Measurements from ENCODE around the gene DMP1. TPM values are rescaled to one million over a fixed set of nuclear protein-coding genes. Genes with fewer than 3 reads are reported as not detected.

DMP1 gene
- not detected in 2 replicates for polyA plus RNA-seq (2011; rRNA removed)
- not detected in 2 replicates for polyA minus RNA-seq (2011; rRNA and poly(A)+ RNA removed)

GRCh38 chr4:87649980-87650379, at the start of gene DMP1:
TSS of gene DMP1 (plus strand) at chr4:87650280. CDS start at chr4:87656493, 6,213 bp downstream.
- ChIA-PET POLR2A (no interaction called here), CTCF (interaction anchor here (1.0 kb wide), 1 partner anchor 106 kb away, joined by 3 read pairs; no protein-coding TSS in a partner anchor)
- no peak within 1 kb of the TSS for H3K4me3 ChIP-seq (ENCODE audit: low read depth, low read length)
- no peak for TF ChIP-seq CTCF (IDR thresholded peaks at IDR 0.05; ENCODE audit: insufficient read depth, low read depth, low read length)
- no peaks in the 10 kb centered on the region for H3K36me3 ChIP-seq (ENCODE audit: control insufficient read depth, insufficient read depth, low read length)
- no peaks in the 10 kb centered on the region for H3K27me3 ChIP-seq (ENCODE audit: control insufficient read depth, insufficient read depth, low read length)
- no peak for DNase-seq (ENCODE audit: low read depth)

GRCh38 chr4:87601361-87601760, 48.7 kb upstream of the DMP1 start:
- CTCF ChIA-PET, result no interaction called here
- no peak for DNase-seq (ENCODE audit: low read depth)
- no peaks in the 10 kb centered on the region for H3K36me3 ChIP-seq (ENCODE audit: control insufficient read depth, insufficient read depth, low read length)
- POLR2A ChIA-PET, result no interaction called here
- H3K4me3 ChIP-seq (ENCODE audit: low read depth, low read length), result no peak overlapping the region
- H3K27me3 ChIP-seq (ENCODE audit: control insufficient read depth, insufficient read depth, low read length), result no peaks in the 10 kb centered on the region
- no peak for TF ChIP-seq CTCF (IDR thresholded peaks at IDR 0.05; ENCODE audit: insufficient read depth, low read depth, low read length)

GRCh38 chr4:87608229-87608628, 41.9 kb upstream of the DMP1 start, which contains the start of gene DSPP:
TSS of gene DSPP (plus strand) at chr4:87608529. CDS start at chr4:87610909, 2,380 bp downstream.
- POLR2A ChIA-PET, result no interaction called here

GRCh38 chr4:87614292-87614890, 35.7 kb upstream of the DMP1 start:
- no peaks in the 10 kb centered on the region for H3K36me3 ChIP-seq (ENCODE audit: control insufficient read depth, insufficient read depth, low read length)
- CTCF ChIA-PET, result no interaction called here
- no peaks in the 10 kb centered on the region for H3K27me3 ChIP-seq (ENCODE audit: control insufficient read depth, insufficient read depth, low read length)
- H3K4me3 ChIP-seq (ENCODE audit: low read depth, low read length), result no peak overlapping the region
- POLR2A ChIA-PET, result no interaction called here
- TF ChIP-seq CTCF (IDR thresholded peaks at IDR 0.05; ENCODE audit: insufficient read depth, low read depth, low read length), result no peak
- no peak for DNase-seq (ENCODE audit: low read depth)

More at GRCh38 chr4:87608229-87608628, 41.9 kb upstream of the DMP1 start, which contains the start of gene DSPP:
- no peaks in the 10 kb centered on the region for H3K27me3 ChIP-seq (ENCODE audit: control insufficient read depth, insufficient read depth, low read length)
- no peak for DNase-seq (ENCODE audit: low read depth)
- H3K4me3 ChIP-seq (ENCODE audit: low read depth, low read length), result no peak within 1 kb of the TSS
- CTCF ChIA-PET, result no interaction called here
- no peak for TF ChIP-seq CTCF (IDR thresholded peaks at IDR 0.05; ENCODE audit: insufficient read depth, low read depth, low read length)
- no peaks in the 10 kb centered on the region for H3K36me3 ChIP-seq (ENCODE audit: control insufficient read depth, insufficient read depth, low read length)

- no peaks in the 10 kb centered on the region; the same call in 1 of the 2 replicates for H3K27me3 ChIP-seq (ENCODE audit: control insufficient read depth, insufficient read depth, low read length)
- POLR2A ChIA-PET, result no interaction called here
- H3K4me3 ChIP-seq (ENCODE audit: low read depth, low read length), result no peak overlapping the region
- TF ChIP-seq CTCF (IDR thresholded peaks at IDR 0.05; ENCODE audit: insufficient read depth, low read depth, low read length), result no peak
- CTCF ChIA-PET, result no interaction called here
- H3K36me3 ChIP-seq (ENCODE audit: control insufficient read depth, insufficient read depth, low read length), result no peaks in the 10 kb centered on the region
- DNase-seq (ENCODE audit: low read depth), result no peak
Measured at GRCh38 chr4:87616268-87616667, 33.8 kb upstream of the DMP1 start.

Measured in BJ (cell line).